CD4-positive, alpha-beta T cell treated with Interleukin-17A for 4 hours (primary cell): ENCODE data around the gene ENDOU.

Experiments
- DNase-seq: peaks from one replicate; pipeline ENCODE4 v3.0.0-alpha.2; 2020; ENCODE audit warnings: mixed read lengths

ENDOU gene

DNA sequence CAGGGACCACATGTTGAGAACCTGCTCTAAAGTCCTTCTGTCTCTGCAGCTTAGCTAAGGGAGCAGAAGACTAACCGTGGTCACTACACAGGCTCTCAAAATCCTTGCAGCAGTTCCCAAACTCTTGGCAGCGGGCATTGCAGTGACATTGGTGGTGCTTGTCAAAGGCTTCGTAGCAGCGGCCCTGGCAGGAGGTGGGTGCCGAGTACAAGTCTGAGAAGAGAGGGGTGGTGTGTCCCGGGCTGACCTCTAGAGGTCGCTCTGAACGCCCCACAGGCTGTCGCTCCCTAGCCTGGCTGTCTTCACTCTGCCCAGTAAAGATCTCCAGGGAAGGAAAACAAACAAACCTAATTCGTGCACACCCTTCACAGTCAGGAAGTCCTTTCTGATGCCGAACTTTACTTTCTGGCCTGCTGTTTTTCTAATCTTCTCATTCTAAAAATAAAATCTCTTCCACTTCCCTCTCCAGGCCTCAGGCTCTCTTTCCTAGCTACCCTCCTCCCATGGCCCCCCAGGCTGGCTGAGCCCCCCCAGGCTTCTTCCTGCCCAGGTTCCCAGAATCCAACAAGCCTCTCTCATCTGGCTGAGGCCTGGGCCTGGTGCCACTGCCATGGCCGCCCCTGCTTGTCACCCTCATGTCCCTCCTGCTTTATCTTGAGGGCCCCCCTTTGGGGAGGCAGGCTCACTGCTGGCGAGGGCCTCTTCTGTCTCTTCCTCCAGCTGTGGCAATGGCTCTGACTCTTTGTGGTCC lies 7.7 kb downstream of the ENDOU start:
- peak; percentile 72 for DNase-seq

DNA sequence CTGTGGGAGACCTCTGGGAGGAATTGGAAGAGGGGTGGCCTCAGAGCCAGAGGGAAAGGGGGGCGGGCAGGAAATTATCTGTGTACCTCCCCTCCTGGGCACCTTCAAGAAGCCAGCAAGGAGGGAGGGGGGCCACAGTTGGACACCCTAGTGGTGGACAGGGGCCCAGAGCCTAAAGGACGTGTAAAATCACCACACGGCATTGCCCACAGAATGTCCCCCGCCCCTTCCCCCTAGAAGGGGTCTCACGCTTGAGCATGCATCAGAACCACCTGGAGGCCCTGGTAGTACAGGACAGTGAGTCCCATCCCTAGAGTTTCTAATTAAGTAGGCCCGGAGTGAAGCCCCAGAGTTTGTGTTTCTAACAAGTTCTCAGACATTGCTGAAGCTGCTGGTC lies 8.2 kb downstream of the ENDOU start:
- no peak for DNase-seq

DNA sequence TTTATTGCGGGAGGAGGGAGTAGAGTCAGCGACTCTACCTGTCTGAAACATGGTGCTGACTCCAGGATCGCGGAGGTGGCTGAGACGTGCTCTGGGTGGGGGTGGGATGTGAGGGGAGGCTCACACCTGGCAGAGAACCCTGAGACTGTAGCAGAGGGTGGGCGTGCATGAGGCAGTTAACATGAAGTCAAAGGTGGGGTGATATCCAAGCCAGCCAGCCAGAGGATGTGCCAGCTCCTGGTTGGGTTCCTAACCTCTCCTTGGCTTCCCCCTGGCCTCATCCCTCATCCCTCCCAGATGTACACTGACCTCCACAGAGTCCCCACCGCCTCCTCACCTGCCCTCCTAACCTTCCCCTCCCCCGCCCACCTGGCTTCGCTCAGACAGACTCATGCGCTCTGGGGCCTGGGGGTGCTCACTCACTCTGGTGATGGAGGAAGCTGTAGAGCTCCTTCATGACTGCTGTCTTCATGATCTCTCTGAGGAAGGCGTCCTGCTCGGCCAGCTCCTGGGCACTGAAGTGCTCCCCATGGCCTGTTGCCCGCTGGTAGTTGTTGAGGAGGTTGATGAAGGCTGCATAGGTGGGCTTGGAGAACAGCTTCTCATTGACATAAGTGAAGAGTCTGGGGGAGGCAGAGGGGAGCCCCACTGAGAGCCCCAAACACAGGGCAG lies 9.3 kb downstream of the ENDOU start:
- no peak for DNase-seq

DNA sequence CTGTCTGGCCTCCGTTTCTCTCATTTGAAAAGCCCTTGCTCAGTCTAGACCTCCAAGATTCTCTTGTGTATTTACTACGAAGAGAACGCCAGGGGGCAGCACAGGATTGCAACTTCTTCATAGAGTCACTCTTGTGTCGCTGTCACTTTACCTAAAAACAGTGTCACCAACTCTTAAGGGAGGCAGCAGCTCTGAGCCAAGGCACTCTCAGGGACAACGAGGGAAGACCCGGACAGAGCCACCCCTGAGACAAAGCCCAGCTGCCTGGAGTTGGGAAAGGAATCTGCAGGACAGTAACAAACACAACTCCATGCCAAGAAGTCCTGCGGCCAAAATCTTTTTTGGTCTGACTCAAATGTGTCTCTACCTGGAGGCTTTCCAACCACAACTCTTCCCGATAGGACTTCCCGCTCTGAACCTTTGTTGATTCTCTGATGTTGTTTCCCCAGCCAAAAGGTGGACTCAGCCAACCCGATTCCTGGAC lies 9.9 kb downstream of the ENDOU start:
- peak; percentile 91 for DNase-seq

DNA sequence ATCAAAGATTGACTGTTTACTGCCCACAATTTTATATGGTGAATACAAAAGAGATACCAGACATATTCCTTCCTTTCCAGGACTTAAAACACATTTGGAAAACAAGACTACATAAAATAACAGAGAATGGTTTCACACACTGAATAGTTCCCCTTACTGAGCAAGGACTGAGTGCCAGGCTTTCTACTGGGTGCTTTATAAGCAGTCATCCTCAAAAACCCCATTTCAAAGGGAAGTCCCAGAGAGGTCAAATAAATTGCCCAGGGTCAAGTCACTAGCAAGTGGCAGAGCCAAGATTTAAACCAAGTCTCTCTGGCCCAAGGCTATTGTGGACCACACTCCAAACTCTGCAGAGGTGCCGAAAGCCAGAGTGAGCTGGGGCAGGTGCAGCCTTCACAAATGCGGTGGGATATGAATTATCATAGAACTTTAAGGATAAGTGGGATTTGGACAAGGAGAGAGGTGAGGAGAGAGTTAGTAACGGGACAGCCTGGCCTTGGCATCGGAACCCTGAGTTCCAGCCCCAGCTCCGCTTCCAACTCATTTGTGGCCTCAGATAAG lies 10.4 kb downstream of the ENDOU start:
- no peak for DNase-seq

GRCh38 chr12:47712171-47712570 lies 13.1 kb downstream of the ENDOU start:
- DNase-seq, result no peak

DNA sequence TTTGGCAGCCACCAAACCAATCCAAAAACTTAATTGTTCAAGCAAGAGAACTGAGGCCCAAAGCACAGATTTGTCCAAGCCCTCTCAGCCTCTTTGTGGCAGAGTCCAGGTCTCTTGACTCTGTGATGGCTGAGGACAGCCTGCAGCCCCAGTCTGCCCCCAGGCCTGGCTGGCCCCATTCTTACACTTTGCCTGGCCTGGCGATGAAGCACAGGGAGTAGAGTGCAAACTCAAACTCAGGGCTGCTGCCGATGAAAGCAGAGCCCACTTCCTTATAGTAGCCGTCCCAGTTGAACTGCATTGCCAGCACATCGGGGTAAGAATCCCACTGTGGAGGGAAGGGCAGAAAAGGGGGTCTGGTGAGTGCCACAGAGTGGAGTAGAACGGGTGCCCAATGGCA lies 13.8 kb downstream of the ENDOU start:
- no peak for DNase-seq

DNA sequence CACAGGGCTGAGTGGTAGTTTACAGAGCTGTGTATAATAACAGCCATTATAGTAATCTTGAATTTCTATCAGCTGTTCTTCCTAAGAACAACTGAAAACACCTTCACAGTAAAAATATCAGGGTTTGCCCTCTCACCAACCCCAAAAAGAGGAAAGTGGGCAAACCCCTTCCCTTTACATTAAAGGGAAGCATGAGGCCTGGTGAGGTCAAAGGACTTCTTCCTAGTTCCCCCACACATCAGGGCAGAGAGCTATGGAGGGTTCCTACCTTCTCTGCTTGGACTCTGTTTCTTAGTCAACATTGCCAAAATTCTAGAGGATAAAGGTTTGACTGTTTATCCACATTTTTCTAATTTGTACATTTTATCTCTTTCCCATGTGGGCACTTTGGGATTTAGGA lies 15.0 kb downstream of the ENDOU start:
- no peak for DNase-seq

- DNase-seq, result no peak
These were observed 15.6 kb downstream of the ENDOU start for GRCh38 chr12:47709671-47710070.

GRCh38 chr12:47709237-47709636 lies 16.1 kb downstream of the ENDOU start:
- no peak for DNase-seq

DNA sequence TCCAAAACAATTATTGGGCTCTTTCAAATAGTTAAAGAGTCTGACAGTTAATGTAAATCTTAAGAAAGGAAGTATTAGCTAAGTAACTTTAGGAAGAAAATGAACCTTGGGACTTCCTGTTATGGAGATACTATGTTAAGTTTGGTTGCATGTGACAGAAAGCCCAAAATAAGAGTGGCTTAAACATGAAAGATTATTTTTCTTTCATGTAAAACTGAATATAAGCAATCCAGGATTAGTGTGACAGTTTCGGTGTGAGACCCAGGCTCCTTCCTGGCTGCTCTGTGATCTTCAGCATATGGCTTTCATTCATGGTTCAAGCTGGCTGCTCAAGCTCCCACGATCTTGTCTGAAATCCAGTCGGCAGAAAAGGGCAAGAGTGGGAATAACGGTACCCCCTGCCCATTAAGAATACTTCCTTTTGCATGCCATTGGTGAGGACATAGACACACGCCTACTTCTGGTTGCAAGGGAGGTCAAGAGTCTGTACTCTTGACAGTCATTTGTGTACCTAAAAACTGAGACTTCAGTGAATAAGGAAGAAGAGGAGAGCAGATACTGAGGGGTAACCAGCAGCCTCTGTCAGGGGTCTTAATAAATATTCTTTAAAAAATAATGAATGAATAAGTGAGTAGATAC lies 17.3 kb downstream of the ENDOU start:
- peak; percentile 36 for DNase-seq

- no peak for DNase-seq
These were observed 17.9 kb downstream of the ENDOU start for GRCh38 chr12:47707355-47707754.

DNA sequence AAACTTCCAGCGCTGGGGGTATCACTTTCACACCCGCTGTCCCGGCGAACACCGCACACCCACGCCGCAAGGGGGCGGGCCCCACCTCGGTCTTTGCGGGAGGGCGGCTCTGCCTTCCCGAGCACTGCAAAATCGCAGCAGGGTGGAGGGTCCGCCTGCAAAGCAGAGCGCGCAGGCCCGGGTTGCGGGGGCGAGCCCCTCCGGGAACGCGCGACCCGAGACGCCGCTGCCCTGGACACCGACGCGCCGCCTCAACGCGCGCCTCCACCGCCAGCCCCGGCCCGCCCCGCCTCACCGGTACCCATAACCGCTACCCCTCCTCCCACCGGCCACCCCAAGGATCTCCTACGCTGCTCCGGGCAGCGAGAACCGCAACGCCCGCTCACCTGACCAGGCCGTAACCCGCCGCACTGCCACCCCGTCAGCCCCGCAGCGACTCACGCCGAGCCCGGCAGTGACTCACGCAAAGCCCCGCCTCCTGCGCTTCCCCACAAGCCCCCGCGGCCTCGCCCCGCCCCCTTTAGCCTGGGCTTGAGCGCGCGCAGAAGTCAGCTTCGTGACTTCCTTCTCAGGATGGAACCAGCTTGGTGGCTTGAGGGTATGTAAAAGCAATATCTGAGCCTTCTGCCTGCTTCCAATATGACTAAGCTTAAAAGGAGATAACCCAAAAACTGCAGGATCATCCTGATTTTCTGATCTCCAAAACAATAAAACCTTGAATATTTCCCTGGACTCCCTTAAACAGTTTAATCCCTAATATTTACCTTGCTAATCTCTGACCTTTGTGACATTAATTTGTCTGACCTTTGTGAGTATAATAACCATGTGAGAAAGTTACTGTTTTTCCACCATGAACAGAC lies 19.5 kb downstream of the ENDOU start, which contains the start of gene RPAP3:
RPAP3 (minus strand) TSS at position 465 of the 860 bp plus-strand sequence. CDS start 3,190 bp downstream, outside the sequence.
- DNase-seq, result peak; percentile 99

DNA sequence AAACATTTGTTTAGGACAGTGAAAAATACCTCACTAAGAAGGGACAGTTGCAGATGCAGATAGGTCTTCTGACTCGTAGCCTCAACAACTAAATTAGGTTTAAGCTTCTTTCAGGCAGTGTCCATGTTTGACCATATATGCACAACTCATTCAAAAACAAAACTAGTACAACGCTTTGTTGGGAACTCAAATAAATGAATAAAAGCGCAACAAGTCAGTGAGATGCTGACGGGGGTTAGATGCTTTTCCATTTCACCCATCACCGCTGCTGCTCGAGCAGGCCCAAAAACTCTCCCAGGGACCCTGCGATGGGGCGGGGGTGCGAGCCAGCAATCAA lies 20.1 kb downstream of the ENDOU start:
- DNase-seq, result no peak

GRCh38 chr12:47704719-47705118 lies 20.6 kb downstream of the ENDOU start:
- DNase-seq, result no peak

DNA sequence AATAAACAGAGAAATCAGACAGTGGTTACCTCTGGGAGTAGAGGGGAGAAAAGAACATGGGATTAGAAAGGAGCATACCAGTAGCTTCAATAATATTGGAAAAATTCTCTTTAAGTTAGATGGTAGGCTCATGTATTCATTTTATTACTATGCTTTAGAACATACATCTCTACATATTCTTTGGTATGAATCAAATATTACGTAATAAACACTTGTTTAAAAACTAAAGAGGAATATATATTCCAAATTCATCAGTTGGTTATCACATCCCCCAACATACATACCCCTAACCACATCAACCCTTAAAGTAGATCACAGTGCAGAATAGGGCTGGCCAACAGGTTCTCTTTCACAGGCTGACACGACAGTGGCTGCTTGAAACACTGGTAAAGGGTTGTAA lies 25.0 kb downstream of the ENDOU start:
- DNase-seq, result no peak

GRCh38 chr12:47698631-47699030 lies 26.7 kb downstream of the ENDOU start:
- DNase-seq, result no peak

DNA sequence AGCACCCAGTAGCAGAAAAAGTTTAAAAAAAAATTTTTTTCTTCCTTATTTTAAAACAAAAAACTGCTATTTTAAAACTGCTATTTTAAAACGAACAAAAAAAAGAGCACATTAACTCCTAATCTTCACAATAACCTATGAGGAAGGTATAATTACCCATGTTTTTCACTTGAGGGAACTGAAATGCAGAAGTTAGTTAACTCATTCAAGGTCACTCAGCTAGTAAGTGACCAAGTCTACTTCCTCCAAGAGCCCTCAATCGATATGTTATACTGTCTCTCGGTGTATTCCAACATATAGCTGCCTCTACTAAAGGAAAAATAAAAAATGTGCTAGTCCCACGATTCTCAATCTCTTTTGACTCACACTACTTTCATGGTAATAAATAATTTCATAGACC lies 27.2 kb downstream of the ENDOU start:
- no peak for DNase-seq

DNA sequence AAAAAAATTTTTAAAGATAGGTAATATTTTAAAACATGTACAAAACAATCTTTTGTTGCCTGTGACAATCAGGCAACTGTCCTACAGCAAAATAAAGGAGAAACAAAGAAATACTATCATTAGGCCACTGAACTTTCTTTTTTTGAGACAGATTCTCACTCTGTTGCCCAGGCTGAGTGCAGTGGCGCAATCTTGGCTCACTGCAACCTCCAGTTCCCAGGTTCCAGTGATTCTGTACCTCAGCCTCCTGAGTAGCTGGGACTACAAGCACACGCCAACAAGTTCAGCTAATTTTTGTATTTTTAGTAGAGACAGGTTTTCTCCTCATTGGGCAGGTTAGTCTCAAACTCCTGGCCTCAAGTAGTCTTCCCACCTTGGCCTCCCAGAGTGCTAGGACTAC lies 36.1 kb downstream of the ENDOU start:
- no peak for DNase-seq

GRCh38 chr12:47687636-47688035 lies 37.7 kb downstream of the ENDOU start:
- no peak for DNase-seq

- DNase-seq, result peak; percentile 18
These were observed 38.5 kb downstream of the ENDOU start for GRCh38 chr12:47686645-47687240.

DNA sequence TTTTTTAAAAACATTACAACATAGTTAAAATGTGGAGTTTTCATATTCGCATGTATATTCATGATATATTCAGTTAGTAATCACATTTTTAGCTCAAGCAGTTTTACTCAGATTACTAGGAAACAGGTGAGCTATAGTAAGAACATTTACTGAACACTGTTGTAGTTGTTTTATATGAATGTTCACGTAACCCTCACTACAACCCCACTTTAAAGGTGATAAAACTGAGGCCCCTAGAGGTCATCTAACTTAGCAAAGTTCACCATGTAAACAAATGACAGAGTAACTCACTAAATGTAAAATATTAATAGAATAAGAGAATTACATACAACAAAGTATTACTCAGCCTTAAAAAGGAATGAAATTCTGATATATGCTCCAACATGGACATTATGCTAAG lies 45.5 kb downstream of the ENDOU start:
- no peak for DNase-seq
